ENCODE results near the gene ALK. TPM values are rescaled to one million over a fixed set of nuclear protein-coding genes. Genes with fewer than 3 reads are reported as not detected.

ALK gene
- total and polyA plus RNA-seq, 10 of the 15 experiments (the other 5 are each of a cell fraction or from before 2014, with no cell fraction given): 0.11 TPM; not detected in 9

DNA sequence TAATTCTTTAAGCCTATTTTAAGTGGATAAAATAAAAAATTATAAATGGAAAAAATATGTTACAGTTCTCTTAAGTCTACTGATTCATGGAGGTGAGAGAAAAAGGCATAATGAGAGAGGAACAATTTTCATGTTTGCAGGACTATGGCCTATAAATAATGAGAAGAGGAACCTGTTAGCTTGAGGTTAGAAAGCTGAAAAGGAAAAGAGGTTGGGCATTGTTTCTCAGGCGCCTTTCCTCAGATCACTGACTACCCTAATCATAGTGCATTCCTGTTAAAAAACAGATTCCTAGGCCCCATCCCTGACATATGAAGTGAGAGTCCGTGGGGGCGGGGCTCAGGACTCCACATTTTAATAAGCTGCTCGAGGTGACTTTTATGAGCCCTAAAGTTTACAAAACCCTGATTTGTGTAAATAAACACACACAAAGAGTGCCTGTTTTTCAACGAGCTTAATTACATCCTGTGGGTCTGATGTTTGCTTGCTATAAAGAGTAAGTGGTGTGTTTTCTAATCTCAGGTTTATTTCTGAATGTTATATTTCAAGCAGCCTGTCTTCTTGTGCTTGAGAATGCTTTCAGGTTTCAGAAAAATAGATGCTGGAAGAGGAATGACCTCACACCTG lies 470.7 kb downstream of the ALK start (continued):
- TF ChIP-seq, protein P1, sequence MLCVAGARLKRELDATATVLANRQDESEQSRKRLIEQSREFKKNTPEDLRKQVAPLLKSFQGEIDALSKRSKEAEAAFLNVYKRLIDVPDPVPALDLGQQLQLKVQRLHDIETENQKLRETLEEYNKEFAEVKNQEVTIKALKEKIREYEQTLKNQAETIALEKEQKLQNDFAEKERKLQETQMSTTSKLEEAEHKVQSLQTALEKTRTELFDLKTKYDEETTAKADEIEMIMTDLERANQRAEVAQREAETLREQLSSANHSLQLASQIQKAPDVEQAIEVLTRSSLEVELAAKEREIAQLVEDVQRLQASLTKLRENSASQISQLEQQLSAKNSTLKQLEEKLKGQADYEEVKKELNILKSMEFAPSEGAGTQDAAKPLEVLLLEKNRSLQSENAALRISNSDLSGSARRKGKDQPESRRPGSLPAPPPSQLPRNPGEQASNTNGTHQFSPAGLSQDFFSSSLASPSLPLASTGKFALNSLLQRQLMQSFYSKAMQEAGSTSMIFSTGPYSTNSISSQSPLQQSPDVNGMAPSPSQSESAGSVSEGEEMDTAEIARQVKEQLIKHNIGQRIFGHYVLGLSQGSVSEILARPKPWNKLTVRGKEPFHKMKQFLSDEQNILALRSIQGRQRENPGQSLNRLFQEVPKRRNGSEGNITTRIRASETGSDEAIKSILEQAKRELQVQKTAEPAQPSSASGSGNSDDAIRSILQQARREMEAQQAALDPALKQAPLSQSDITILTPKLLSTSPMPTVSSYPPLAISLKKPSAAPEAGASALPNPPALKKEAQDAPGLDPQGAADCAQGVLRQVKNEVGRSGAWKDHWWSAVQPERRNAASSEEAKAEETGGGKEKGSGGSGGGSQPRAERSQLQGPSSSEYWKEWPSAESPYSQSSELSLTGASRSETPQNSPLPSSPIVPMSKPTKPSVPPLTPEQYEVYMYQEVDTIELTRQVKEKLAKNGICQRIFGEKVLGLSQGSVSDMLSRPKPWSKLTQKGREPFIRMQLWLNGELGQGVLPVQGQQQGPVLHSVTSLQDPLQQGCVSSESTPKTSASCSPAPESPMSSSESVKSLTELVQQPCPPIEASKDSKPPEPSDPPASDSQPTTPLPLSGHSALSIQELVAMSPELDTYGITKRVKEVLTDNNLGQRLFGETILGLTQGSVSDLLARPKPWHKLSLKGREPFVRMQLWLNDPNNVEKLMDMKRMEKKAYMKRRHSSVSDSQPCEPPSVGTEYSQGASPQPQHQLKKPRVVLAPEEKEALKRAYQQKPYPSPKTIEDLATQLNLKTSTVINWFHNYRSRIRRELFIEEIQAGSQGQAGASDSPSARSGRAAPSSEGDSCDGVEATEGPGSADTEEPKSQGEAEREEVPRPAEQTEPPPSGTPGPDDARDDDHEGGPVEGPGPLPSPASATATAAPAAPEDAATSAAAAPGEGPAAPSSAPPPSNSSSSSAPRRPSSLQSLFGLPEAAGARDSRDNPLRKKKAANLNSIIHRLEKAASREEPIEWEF (IDR thresholded peaks at IDR 0.05; ENCODE audit: insufficient replicate concordance, low read depth, low read length): no peak

DNA sequence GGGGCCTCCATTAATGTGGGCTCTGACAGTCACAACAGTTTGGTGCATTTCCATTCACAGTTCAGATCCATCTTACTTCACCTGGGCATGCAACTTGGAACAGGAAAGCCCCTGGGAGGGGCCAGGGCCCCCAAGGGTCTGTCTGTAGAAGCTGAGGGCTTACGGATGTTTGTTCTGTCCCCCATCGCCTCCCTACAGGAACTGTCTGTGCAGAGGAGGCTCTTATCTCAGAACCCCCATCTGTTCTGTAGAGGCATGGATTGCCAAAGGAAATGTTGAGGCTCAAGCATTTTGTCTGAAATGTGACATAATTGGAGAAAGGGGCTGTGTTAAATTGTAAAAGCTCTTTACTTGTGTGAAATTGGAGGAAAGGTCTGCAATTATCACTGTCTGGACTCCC lies 471.9 kb downstream of the ALK start:
- FAIRE-seq (no peak), DNase-seq (ENCODE audit: low read depth, low spot score) (no peak), ATAC-seq (no peak)
- BruUV-seq (replicated peaks): no TSS peak
- Histone ChIP-seq H3K27me3 (replicated peaks in 1 of 2; ENCODE audit: control insufficient read depth in 2 of 2, insufficient read depth in 2 of 2, low read length in 1 of 2) (0 out of 4 replicates have a peak, but pooled peaks cover 0 to 3% of the 10 kb centered on the region in 2 experiments), H2AFZ (ENCODE audit: control insufficient read depth, low read depth, low read length) (no peak overlapping the region), H4K20me1 (ENCODE audit: control insufficient read depth, insufficient read depth) (no peaks in the 10 kb centered on the region), H3K79me2 (ENCODE audit: control insufficient read depth, insufficient read depth, low read length) (no peaks in the 10 kb centered on the region), H3K27ac (ENCODE audit: control insufficient read depth, insufficient read depth) (no peak overlapping the region), H3K9ac (ENCODE audit: control insufficient read depth, insufficient read depth, low read length) (no peak overlapping the region), H3K4me2 (ENCODE audit: control insufficient read depth, insufficient read depth) (no peak overlapping the region), H3K9me3 (replicated peaks; ENCODE audit: control insufficient read depth, insufficient read depth, low read length) (no peaks in the 10 kb centered on the region), H3K4me1 (ENCODE audit: control insufficient read depth, insufficient read depth, low read length) (no peaks in the 10 kb centered on the region; the same call in 1 of the 2 replicates), H3K4me3 (no peak overlapping the region), H3K36me3 (ENCODE audit: control insufficient read depth in 2 of 2, insufficient read depth in 2 of 2, low read length in 1 of 2) (no peaks in the 10 kb centered on the region)
- ChIA-PET RAD21 (ENCODE audit: unreplicated experiment) (no interaction called here), CTCF (no interaction called here), POLR2A (no interaction called here), SMC1A (ENCODE audit: uncharacterized antibody, unreplicated experiment) (no interaction called here)
- WGBS (ENCODE audit: insufficient coverage, insufficient replicate concordance, low lambda C conversion rate, missing lambda C conversion rate): 63% methylated on average over 2 of the region's 2 CpGs
- in situ Hi-C loops (cut with MboI) (no loop called here), intact Hi-C loops (cut with micrococcal nuclease; ENCODE audit: unreplicated experiment) (no loop called here)
- TF ChIP-seq BCL11A (IDR thresholded peaks at IDR 0.05; ENCODE audit: low read depth, low read length): no peak
- TF ChIP-seq E2F8 (IDR thresholded peaks at IDR 0.05; ENCODE audit: low read depth, partially characterized antibody): no peak
- TF ChIP-seq SREBF2 (IDR thresholded peaks at IDR 0.05; ENCODE audit: low read length): no peak
- no peak for TF ChIP-seq EGR1 (IDR thresholded peaks at IDR 0.05; ENCODE audit: borderline replicate concordance in 1 of 2, low read depth in 2 of 2, low read length in 2 of 2)
- no peak for TF ChIP-seq FOXK2 (IDR thresholded peaks at IDR 0.05)
- TF ChIP-seq, protein P2, sequence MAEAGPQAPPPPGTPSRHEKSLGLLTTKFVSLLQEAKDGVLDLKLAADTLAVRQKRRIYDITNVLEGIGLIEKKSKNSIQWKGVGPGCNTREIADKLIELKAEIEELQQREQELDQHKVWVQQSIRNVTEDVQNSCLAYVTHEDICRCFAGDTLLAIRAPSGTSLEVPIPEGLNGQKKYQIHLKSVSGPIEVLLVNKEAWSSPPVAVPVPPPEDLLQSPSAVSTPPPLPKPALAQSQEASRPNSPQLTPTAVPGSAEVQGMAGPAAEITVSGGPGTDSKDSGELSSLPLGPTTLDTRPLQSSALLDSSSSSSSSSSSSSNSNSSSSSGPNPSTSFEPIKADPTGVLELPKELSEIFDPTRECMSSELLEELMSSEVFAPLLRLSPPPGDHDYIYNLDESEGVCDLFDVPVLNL (IDR thresholded peaks at IDR 0.05; ENCODE audit: low read depth, low read length): no peak
- no peak for TF ChIP-seq MTA2 (IDR thresholded peaks at IDR 0.05; ENCODE audit: low read depth)
- no peak for TF ChIP-seq ATF3 (IDR thresholded peaks at IDR 0.05; ENCODE audit: borderline replicate concordance, extremely low read depth, low read depth, low read length)

Data from GM12878 (cell line).